ENCODE results near the gene AKAIN1. TPM values are rescaled to one million over a fixed set of nuclear protein-coding genes. Genes with fewer than 3 reads are reported as not detected.

Gene AKAIN1
- polyA plus RNA-seq, 1 of the 3 experiments (the other 2 are of a cell fraction), result not detected

DNA sequence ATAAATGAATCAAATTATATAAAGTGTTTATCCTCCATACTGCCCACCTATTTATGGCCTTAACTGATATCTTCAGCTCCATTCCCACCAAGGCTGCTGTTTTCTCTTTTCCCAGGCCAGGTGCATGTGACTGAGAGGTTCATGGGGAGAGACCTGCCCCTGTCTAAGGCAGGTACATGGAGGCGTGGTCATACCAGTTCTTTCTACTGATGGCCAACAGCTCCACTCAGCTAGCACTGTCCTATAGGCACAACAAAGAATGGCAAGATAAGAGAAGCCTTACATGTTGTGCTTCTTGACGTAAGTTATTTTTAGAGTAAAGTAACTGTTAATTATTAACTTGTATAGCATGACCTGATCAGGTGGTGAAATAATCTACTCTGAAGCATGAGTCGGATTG, 16.8 kb downstream of the AKAIN1 start:
- no peaks in the 10 kb centered on the region for H3K9me3 ChIP-seq
- DNase-seq, result no peak
- H4K20me1 ChIP-seq (ENCODE audit: insufficient read depth), result no peaks in the 10 kb centered on the region
- H3K4me1 ChIP-seq (ENCODE audit: control insufficient read depth in 1 of 2, insufficient read depth in 2 of 2, low read depth in 1 of 2, low read length in 1 of 2), result no peaks in the 10 kb centered on the region
- H3K4me3 ChIP-seq (ENCODE audit: low read depth in 2 of 2, low read length in 1 of 2), result no peak overlapping the region
- H2AFZ ChIP-seq (ENCODE audit: low read depth), result no peak overlapping the region
- H3K9me2 ChIP-seq, result no peaks in the 10 kb centered on the region
- no peaks in the 10 kb centered on the region for H3K36me3 ChIP-seq (replicated peaks in 1 of 2; ENCODE audit: control insufficient read depth in 1 of 2, insufficient read depth in 2 of 2, low read length in 1 of 2)
- H3K79me2 ChIP-seq (ENCODE audit: insufficient read depth), result no peaks in the 10 kb centered on the region
- H3K9ac ChIP-seq, result no peak overlapping the region
- no peaks in the 10 kb centered on the region for H3F3A ChIP-seq (replicated peaks; ENCODE audit: insufficient read depth)
- no peaks in the 10 kb centered on the region for H3K27me3 ChIP-seq (ENCODE audit: insufficient read depth)
- TF ChIP-seq, protein P1, sequence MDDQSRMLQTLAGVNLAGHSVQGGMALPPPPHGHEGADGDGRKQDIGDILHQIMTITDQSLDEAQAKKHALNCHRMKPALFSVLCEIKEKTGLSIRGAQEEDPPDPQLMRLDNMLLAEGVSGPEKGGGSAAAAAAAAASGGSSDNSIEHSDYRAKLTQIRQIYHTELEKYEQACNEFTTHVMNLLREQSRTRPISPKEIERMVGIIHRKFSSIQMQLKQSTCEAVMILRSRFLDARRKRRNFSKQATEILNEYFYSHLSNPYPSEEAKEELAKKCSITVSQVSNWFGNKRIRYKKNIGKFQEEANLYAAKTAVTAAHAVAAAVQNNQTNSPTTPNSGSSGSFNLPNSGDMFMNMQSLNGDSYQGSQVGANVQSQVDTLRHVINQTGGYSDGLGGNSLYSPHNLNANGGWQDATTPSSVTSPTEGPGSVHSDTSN (IDR thresholded peaks at IDR 0.05), result no peak
- TF ChIP-seq GABPA (IDR thresholded peaks at IDR 0.05; ENCODE audit: low read depth) (no peak), MEF2A (IDR thresholded peaks at IDR 0.05; ENCODE audit: borderline replicate concordance, low read depth) (no peak), EZH2phosphoT487 (IDR thresholded peaks at IDR 0.05; ENCODE audit: borderline replicate concordance, low read depth) (no peak), SIN3A (IDR thresholded peaks at IDR 0.05; ENCODE audit: borderline replicate concordance, low read depth, low read length) (no peak), TEAD4 (IDR thresholded peaks at IDR 0.05; ENCODE audit: borderline replicate concordance, insufficient read depth) (no peak), TAF1 (IDR thresholded peaks at IDR 0.05; ENCODE audit: borderline replicate concordance, low read depth, low read length) (no peak), JUND (IDR thresholded peaks at IDR 0.05) (no peak), EP300 (IDR thresholded peaks at IDR 0.05; ENCODE audit: borderline replicate concordance in 1 of 2, low read depth in 1 of 2, low read length in 1 of 2) (no peak), RAD21 (IDR thresholded peaks at IDR 0.05; ENCODE audit: low read length) (no peak), RXRA (IDR thresholded peaks at IDR 0.05; ENCODE audit: borderline replicate concordance, low read depth) (no peak), RFX5 (IDR thresholded peaks at IDR 0.05; ENCODE audit: low read length) (no peak), ELF1 (IDR thresholded peaks at IDR 0.05) (no peak), FOXM1 (IDR thresholded peaks at IDR 0.05; ENCODE audit: low read depth) (no peak), YY1 (IDR thresholded peaks at IDR 0.05; ENCODE audit: low read depth) (no peak)
- TF ChIP-seq, protein P2, sequence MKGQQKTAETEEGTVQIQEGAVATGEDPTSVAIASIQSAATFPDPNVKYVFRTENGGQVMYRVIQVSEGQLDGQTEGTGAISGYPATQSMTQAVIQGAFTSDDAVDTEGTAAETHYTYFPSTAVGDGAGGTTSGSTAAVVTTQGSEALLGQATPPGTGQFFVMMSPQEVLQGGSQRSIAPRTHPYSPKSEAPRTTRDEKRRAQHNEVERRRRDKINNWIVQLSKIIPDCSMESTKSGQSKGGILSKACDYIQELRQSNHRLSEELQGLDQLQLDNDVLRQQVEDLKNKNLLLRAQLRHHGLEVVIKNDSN (IDR thresholded peaks at IDR 0.05; ENCODE audit: borderline replicate concordance, low read depth), result no peak
- TF ChIP-seq, protein P3, sequence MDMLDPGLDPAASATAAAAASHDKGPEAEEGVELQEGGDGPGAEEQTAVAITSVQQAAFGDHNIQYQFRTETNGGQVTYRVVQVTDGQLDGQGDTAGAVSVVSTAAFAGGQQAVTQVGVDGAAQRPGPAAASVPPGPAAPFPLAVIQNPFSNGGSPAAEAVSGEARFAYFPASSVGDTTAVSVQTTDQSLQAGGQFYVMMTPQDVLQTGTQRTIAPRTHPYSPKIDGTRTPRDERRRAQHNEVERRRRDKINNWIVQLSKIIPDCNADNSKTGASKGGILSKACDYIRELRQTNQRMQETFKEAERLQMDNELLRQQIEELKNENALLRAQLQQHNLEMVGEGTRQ (IDR thresholded peaks at IDR 0.05; ENCODE audit: borderline replicate concordance, low read depth, low read length), result no peak
- TF ChIP-seq, protein P4, sequence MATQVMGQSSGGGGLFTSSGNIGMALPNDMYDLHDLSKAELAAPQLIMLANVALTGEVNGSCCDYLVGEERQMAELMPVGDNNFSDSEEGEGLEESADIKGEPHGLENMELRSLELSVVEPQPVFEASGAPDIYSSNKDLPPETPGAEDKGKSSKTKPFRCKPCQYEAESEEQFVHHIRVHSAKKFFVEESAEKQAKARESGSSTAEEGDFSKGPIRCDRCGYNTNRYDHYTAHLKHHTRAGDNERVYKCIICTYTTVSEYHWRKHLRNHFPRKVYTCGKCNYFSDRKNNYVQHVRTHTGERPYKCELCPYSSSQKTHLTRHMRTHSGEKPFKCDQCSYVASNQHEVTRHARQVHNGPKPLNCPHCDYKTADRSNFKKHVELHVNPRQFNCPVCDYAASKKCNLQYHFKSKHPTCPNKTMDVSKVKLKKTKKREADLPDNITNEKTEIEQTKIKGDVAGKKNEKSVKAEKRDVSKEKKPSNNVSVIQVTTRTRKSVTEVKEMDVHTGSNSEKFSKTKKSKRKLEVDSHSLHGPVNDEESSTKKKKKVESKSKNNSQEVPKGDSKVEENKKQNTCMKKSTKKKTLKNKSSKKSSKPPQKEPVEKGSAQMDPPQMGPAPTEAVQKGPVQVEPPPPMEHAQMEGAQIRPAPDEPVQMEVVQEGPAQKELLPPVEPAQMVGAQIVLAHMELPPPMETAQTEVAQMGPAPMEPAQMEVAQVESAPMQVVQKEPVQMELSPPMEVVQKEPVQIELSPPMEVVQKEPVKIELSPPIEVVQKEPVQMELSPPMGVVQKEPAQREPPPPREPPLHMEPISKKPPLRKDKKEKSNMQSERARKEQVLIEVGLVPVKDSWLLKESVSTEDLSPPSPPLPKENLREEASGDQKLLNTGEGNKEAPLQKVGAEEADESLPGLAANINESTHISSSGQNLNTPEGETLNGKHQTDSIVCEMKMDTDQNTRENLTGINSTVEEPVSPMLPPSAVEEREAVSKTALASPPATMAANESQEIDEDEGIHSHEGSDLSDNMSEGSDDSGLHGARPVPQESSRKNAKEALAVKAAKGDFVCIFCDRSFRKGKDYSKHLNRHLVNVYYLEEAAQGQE (IDR thresholded peaks at IDR 0.05; ENCODE audit: low read depth, low read length), result no peak
- TF ChIP-seq, protein P5, sequence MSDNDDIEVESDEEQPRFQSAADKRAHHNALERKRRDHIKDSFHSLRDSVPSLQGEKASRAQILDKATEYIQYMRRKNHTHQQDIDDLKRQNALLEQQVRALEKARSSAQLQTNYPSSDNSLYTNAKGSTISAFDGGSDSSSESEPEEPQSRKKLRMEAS (IDR thresholded peaks at IDR 0.05; ENCODE audit: low read depth), result no peak
- ChIA-PET POLR2A (no interaction called here), CTCF (no interaction called here)
- WGBS (ENCODE audit: low lambda C conversion rate), result 1% methylated on average over 3 of the region's 3 CpGs
- no peak overlapping the region for H3K4me2 ChIP-seq
- H3K27ac ChIP-seq (ENCODE audit: low read depth in 2 of 2, low read length in 1 of 2), result no peak overlapping the region
